Measurements from ENCODE around the gene KRTAP10-8. TPM values are rescaled to one million over a fixed set of nuclear protein-coding genes. Genes with fewer than 3 reads are reported as not detected.
"Not testable (repeated sequence)": the region's sequence is repeated elsewhere in the genome, so short reads cannot be mapped to it uniquely, and the experiment has no call there.

Gene KRTAP10-8
- total RNA-seq, 1 donor from 2014 or later = not detected

GRCh38 chr21:44639331-44639655, 27.4 kb downstream of the KRTAP10-8 start:
- no peak for DNase-seq (ENCODE audit: extremely low read depth, low read depth, low spot score)

GRCh38 chr21:44640761-44641160, 28.9 kb downstream of the KRTAP10-8 start:
- DNase-seq (ENCODE audit: extremely low read depth, low read depth, low spot score) = no peak

- DNase-seq (ENCODE audit: extremely low read depth, low read depth, low spot score) = no peak
These were observed 31.9 kb downstream of the KRTAP10-8 start for GRCh38 chr21:44643741-44644310.

GRCh38 chr21:44644878-44645277, 33.0 kb downstream of the KRTAP10-8 start:
- DNase-seq (ENCODE audit: extremely low read depth, low read depth, low spot score) = no peak

GRCh38 chr21:44646366-44647221, 34.7 kb downstream of the KRTAP10-8 start, which contains the start of gene KRTAP10-11:
TSS of gene KRTAP10-11 (plus strand) at chr21:44646414. CDS start at chr21:44646459, 45 bp downstream.
- DNase-seq (ENCODE audit: extremely low read depth, low read depth, low spot score) = not testable (repeated sequence)

GRCh38 chr21:44647222-44647552, 35.3 kb downstream of the KRTAP10-8 start:
- no peak for DNase-seq (ENCODE audit: extremely low read depth, low read depth, low spot score)

GRCh38 chr21:44648557-44649311, 36.9 kb downstream of the KRTAP10-8 start:
- DNase-seq (ENCODE audit: extremely low read depth, low read depth, low spot score) = no peak

- DNase-seq (ENCODE audit: extremely low read depth, low read depth, low spot score) = no peak
These were observed 37.7 kb downstream of the KRTAP10-8 start for GRCh38 chr21:44649521-44650100.

GRCh38 chr21:44650265-44650972, 38.5 kb downstream of the KRTAP10-8 start:
- no peak for DNase-seq (ENCODE audit: extremely low read depth, low read depth, low spot score)

- no peak for DNase-seq (ENCODE audit: extremely low read depth, low read depth, low spot score)
These were observed 39.2 kb downstream of the KRTAP10-8 start for GRCh38 chr21:44650973-44651675.

GRCh38 chr21:44653123-44653522, 41.2 kb downstream of the KRTAP10-8 start:
- DNase-seq (ENCODE audit: extremely low read depth, low read depth, low spot score) = no peak

- no peak for DNase-seq (ENCODE audit: extremely low read depth, low read depth, low spot score)
These were observed 42.0 kb downstream of the KRTAP10-8 start for GRCh38 chr21:44653656-44654575.

- DNase-seq (ENCODE audit: extremely low read depth, low read depth, low spot score) = no peak
These were observed 42.8 kb downstream of the KRTAP10-8 start, which contains the start of gene KRTAP12-4 for GRCh38 chr21:44654576-44655175. TSS of gene KRTAP12-4 (minus strand) at chr21:44654659. CDS start at chr21:44654614, 45 bp downstream.

GRCh38 chr21:44656868-44657267, 45.0 kb downstream of the KRTAP10-8 start:
- DNase-seq (ENCODE audit: extremely low read depth, low read depth, low spot score) = no peak

- DNase-seq (ENCODE audit: extremely low read depth, low read depth, low spot score) = no peak
These were observed 46.0 kb downstream of the KRTAP10-8 start, which contains the start of gene KRTAP12-3 for GRCh38 chr21:44657635-44658540. TSS of gene KRTAP12-3 (plus strand) at chr21:44657932. CDS start at chr21:44657980, 48 bp downstream.

GRCh38 chr21:44658541-44658910, 46.6 kb downstream of the KRTAP10-8 start:
- no peak for DNase-seq (ENCODE audit: extremely low read depth, low read depth, low spot score)

- no peak for DNase-seq (ENCODE audit: extremely low read depth, low read depth, low spot score)
These were observed 47.2 kb downstream of the KRTAP10-8 start for GRCh38 chr21:44658913-44659595.

Data from glomerular endothelial cell (primary cell).